ENCODE data around the gene TC2N.

Gene TC2N

GRCh38 chr14:91732859-91733477 is 134.4 kb downstream of the TC2N start:
- Histone ChIP-seq H3K4me1 (ENCODE audit: insufficient read depth, low read length, severe bottlenecking) (no peaks in the 10 kb centered on the region), H3K79me2 (ENCODE audit: insufficient read depth, low read length) (no peaks in the 10 kb centered on the region)

GRCh38 chr14:91732439-91732838 is 134.9 kb downstream of the TC2N start:
- no peaks in the 10 kb centered on the region for H3F3A ChIP-seq (ENCODE audit: insufficient read depth, low read length)
- no peaks in the 10 kb centered on the region for H3K27me3 ChIP-seq (ENCODE audit: insufficient read depth, low read length)
- no peaks in the 10 kb centered on the region for H3K9me3 ChIP-seq (ENCODE audit: low read length)
- no peak overlapping the region for H3K4me2 ChIP-seq (ENCODE audit: low read length)
- H3K9ac ChIP-seq (ENCODE audit: low read length): no peak overlapping the region
- no peaks in the 10 kb centered on the region for H3K9me2 ChIP-seq (ENCODE audit: low read depth, low read length)
- no peaks in the 10 kb centered on the region for H3K79me2 ChIP-seq (ENCODE audit: insufficient read depth, low read length)
- no peak overlapping the region for H3K27ac ChIP-seq (ENCODE audit: low read depth, low read length, poor library complexity, severe bottlenecking)
- TF ChIP-seq CTCF (IDR thresholded peaks at IDR 0.05; ENCODE audit: low read length): no peak
- TF ChIP-seq EZH2 (IDR thresholded peaks at IDR 0.05; ENCODE audit: borderline replicate concordance, low read length): no peak
- no peaks in the 10 kb centered on the region for H3K36me3 ChIP-seq (ENCODE audit: insufficient read depth, low read length)
- H3K4me1 ChIP-seq (ENCODE audit: insufficient read depth, low read length, severe bottlenecking): no peaks in the 10 kb centered on the region
- H4K20me1 ChIP-seq (ENCODE audit: insufficient read depth, low read length): no peaks in the 10 kb centered on the region
- no peak overlapping the region for H3K4me3 ChIP-seq (ENCODE audit: low read depth, low read length, poor library complexity, severe bottlenecking)
- H2AFZ ChIP-seq (ENCODE audit: low read length): no peak overlapping the region

More at GRCh38 chr14:91732859-91733477, 134.4 kb downstream of the TC2N start:
- Histone ChIP-seq H3K4me2 (ENCODE audit: low read length) (no peak overlapping the region), H3K9me2 (ENCODE audit: low read depth, low read length) (no peaks in the 10 kb centered on the region), H3F3A (ENCODE audit: insufficient read depth, low read length) (no peaks in the 10 kb centered on the region), H2AFZ (ENCODE audit: low read length) (no peak overlapping the region), H3K4me3 (ENCODE audit: low read depth, low read length, poor library complexity, severe bottlenecking) (no peak overlapping the region), H3K9ac (ENCODE audit: low read length) (no peak overlapping the region), H3K9me3 (ENCODE audit: low read length) (no peaks in the 10 kb centered on the region), H3K36me3 (ENCODE audit: insufficient read depth, low read length) (no peaks in the 10 kb centered on the region), H3K27me3 (ENCODE audit: insufficient read depth, low read length) (no peaks in the 10 kb centered on the region), H3K27ac (ENCODE audit: low read depth, low read length, poor library complexity, severe bottlenecking) (no peak overlapping the region), H4K20me1 (ENCODE audit: insufficient read depth, low read length) (no peaks in the 10 kb centered on the region)
- no peak for TF ChIP-seq EZH2 (IDR thresholded peaks at IDR 0.05; ENCODE audit: borderline replicate concordance, low read length)

GRCh38 chr14:91731986-91732385 is 135.3 kb downstream of the TC2N start, which contains the start of gene CATSPERB:
Gene CATSPERB, minus strand, starts transcription at chr14:91732086. Its CDS starts 2,607 bp downstream, at chr14:91729479.
- Histone ChIP-seq H4K20me1 (ENCODE audit: insufficient read depth, low read length) (no peaks in the 10 kb centered on the region), H3K4me3 (ENCODE audit: low read depth, low read length, poor library complexity, severe bottlenecking) (no peak within 1 kb of the TSS), H3K36me3 (ENCODE audit: insufficient read depth, low read length) (no peaks in the 10 kb centered on the region), H3K79me2 (ENCODE audit: insufficient read depth, low read length) (no peaks in the 10 kb centered on the region), H3K9ac (ENCODE audit: low read length) (no peak within 1 kb of the TSS), H3K27me3 (ENCODE audit: insufficient read depth, low read length) (no peaks in the 10 kb centered on the region), H3K9me2 (ENCODE audit: low read depth, low read length) (no peaks in the 10 kb centered on the region), H3K4me1 (ENCODE audit: insufficient read depth, low read length, severe bottlenecking) (no peaks in the 10 kb centered on the region), H3K4me2 (ENCODE audit: low read length) (no peak within 1 kb of the TSS), H3F3A (ENCODE audit: insufficient read depth, low read length) (no peaks in the 10 kb centered on the region), H3K9me3 (ENCODE audit: low read length) (no peaks in the 10 kb centered on the region), H2AFZ (ENCODE audit: low read length) (no peak within 1 kb of the TSS), H3K27ac (ENCODE audit: low read depth, low read length, poor library complexity, severe bottlenecking) (no peak within 1 kb of the TSS)
- TF ChIP-seq EZH2 (IDR thresholded peaks at IDR 0.05; ENCODE audit: borderline replicate concordance, low read length): no peak
- TF ChIP-seq CTCF (IDR thresholded peaks at IDR 0.05; ENCODE audit: low read length): no peak

- H3K27me3 ChIP-seq (ENCODE audit: insufficient read depth, low read length): no peaks in the 10 kb centered on the region
- TF ChIP-seq CTCF (IDR thresholded peaks at IDR 0.05; ENCODE audit: low read length) (no peak), EZH2 (IDR thresholded peaks at IDR 0.05; ENCODE audit: borderline replicate concordance, low read length) (no peak)
- no peaks in the 10 kb centered on the region for H4K20me1 ChIP-seq (ENCODE audit: insufficient read depth, low read length)
- no peaks in the 10 kb centered on the region for H3K9me3 ChIP-seq (ENCODE audit: low read length)
- H3F3A ChIP-seq (ENCODE audit: insufficient read depth, low read length): no peaks in the 10 kb centered on the region
- no peaks in the 10 kb centered on the region for H3K4me1 ChIP-seq (ENCODE audit: insufficient read depth, low read length, severe bottlenecking)
- no peak overlapping the region for H3K4me3 ChIP-seq (ENCODE audit: low read depth, low read length, poor library complexity, severe bottlenecking)
- H3K27ac ChIP-seq (ENCODE audit: low read depth, low read length, poor library complexity, severe bottlenecking): no peak overlapping the region
- no peak overlapping the region for H3K9ac ChIP-seq (ENCODE audit: low read length)
- no peak overlapping the region for H3K4me2 ChIP-seq (ENCODE audit: low read length)
- no peaks in the 10 kb centered on the region for H3K36me3 ChIP-seq (ENCODE audit: insufficient read depth, low read length)
- H3K79me2 ChIP-seq (ENCODE audit: insufficient read depth, low read length): no peaks in the 10 kb centered on the region
- H2AFZ ChIP-seq (ENCODE audit: low read length): no peak overlapping the region
- H3K9me2 ChIP-seq (ENCODE audit: low read depth, low read length): no peaks in the 10 kb centered on the region
Measured at GRCh38 chr14:91731018-91731417, 136.3 kb downstream of the TC2N start.
